GM12801 (cell line): Measurements from ENCODE around the gene KLRG1.

ENCODE experiments used
- TF ChIP-seq, protein P1 (sequence below): IDR thresholded peaks from one replicate; pipeline ENCODE4 v1.5.1; 2011; ENCODE audit warnings: control low read depth; ENCODE audit not compliant: insufficient read length; ENCODE audit errors: extremely low read depth

The KLRG1 gene

DNA sequence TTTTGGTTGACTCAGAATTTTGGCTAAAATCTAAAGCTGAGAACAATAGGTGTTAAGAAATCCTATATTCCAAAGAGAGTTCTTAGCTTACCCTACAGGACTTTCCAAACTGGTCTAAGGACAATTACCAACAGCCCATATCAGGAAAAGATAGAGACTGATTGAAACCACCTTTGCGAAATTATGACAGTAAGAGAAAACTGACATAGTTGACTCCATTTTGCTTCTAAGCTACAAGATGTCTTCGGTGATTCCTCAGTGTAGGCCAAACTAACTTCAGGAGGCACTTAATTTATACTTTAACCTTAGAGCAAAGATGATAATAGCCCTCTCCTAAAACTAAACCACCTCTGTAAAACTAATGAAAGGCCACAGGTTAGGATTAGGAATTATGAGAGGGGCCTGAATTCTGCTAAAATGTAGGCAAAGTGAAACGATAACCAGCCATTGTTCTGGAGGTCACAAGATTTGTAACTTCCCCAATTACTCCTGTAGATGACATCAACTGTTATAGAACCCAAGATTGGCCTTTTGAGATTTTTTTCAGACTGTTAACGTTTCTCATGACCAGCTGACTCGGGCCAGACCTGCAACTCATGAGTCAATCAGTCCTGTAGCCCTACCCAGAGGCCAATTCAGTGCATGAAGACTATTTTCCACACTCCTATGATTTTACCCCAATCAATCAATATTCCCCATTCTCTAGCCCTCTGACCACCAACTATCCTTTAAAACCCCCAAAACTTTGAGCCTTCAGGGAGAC is 43.0 kb downstream of the KLRG1 start:
- TF ChIP-seq, protein P1, sequence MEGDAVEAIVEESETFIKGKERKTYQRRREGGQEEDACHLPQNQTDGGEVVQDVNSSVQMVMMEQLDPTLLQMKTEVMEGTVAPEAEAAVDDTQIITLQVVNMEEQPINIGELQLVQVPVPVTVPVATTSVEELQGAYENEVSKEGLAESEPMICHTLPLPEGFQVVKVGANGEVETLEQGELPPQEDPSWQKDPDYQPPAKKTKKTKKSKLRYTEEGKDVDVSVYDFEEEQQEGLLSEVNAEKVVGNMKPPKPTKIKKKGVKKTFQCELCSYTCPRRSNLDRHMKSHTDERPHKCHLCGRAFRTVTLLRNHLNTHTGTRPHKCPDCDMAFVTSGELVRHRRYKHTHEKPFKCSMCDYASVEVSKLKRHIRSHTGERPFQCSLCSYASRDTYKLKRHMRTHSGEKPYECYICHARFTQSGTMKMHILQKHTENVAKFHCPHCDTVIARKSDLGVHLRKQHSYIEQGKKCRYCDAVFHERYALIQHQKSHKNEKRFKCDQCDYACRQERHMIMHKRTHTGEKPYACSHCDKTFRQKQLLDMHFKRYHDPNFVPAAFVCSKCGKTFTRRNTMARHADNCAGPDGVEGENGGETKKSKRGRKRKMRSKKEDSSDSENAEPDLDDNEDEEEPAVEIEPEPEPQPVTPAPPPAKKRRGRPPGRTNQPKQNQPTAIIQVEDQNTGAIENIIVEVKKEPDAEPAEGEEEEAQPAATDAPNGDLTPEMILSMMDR = no peak

DNA sequence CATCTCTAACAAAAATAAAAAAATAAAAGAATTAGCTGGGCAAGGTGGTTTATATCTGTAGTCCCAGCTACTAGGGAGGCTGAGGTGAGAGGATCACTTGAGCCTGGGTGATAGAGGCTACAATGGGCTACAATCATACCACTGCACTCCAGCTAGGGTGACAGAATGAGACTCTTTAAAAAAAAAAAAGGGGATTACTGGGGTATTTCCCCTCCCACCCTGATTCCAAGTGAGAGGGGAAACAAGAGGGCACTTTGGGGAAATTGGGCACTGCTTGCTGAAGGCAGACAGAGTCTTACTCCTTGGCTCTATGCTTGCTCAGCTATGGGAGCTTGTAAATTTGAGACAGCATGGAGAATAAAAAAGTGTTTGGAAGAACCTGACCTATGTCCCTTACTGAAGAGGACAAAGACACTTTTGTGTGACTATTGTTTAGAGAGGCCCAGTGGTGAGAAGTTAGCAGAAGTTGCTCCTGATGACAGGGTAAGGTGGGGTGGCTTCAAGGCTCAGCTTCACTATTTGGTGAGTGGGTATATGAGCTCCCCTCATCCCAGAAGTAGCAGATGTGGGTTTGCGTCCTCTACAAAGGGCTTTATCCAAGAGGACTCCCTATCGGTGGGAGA is 44.0 kb downstream of the KLRG1 start:
- TF ChIP-seq, protein P1 = no peak

DNA sequence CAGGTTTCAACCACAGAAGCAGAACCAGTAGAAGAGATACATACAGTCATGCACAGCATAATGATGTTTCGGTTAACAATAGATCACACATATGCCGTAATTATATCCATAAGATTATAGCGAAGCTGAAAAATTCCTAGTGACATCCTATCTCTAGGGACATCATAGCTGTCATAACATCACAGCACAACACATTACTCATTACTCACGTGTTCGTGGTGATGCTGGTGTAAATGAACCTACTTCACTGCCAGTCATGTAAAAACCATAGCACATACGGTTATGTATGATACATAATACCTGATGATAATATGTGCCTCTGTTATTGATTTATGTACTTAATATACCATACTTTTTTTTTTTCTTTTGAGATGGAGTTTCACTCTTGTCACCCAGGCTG is 44.7 kb downstream of the KLRG1 start:
- TF ChIP-seq, protein P1 = no peak

DNA sequence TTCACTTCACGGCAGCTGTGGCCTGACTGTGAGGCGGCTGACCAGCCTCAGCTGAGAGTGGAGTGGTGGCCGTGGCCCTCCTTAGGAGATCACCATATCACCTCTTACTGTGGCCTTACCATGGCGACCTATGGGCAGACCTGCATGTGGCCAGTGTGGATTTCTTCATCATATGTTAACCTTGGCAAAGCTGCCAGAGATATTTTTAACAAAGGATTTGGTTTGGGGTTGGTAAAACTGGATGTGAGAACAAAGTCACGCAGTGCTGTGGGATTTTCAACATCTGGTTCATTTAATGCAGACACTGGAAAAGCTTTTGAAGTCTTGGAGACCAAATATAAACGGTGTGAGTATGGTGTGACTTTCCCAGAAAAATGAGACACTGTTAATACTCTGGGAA is 46.9 kb downstream of the KLRG1 start:
- TF ChIP-seq, protein P1 = no peak

DNA sequence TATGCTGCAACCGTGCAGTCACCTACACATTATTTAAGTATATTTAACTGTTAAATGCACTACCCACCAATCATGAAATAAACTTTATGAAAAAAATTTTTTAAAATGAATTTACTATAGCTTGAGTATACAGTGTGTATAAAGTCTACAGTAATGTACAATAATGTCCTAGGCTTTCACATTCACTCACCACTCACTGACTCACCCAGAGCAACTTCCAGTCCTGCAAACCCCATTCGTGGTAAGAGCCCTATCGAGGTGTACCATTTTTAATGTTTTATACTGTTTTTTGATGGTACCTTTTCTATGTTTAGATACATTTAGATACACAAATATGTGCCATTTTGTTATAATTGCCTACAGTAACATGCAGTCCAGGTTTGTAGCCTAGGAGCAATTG is 48.1 kb downstream of the KLRG1 start:
- TF ChIP-seq, protein P1 = no peak

DNA sequence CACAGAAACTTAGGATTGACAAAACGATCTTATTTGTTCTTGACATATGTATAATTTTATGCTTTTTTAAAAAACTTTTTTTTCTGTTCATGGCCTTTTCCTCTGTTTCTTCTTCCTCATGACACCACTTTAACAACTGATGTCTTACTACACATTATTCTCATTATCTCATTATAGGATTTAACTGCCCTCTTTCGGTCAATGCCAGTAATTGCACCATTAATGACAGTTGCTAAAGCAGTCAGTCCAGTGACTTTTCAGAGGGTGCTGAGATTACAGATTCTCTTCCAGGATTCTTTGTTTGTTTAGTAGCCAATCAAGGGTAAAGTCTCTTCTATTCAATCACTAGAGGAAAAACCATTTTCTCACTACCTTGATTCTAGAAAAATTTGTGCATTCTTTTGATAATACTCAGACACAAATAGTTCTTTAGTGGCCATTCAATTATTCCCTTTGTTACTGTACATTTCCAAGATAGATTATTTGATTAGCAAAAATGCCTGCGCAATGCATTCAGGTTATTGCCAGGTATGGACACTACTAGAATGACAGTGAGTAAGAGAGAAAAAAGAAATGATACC is 50.1 kb downstream of the KLRG1 start:
- TF ChIP-seq, protein P1 = no peak

DNA sequence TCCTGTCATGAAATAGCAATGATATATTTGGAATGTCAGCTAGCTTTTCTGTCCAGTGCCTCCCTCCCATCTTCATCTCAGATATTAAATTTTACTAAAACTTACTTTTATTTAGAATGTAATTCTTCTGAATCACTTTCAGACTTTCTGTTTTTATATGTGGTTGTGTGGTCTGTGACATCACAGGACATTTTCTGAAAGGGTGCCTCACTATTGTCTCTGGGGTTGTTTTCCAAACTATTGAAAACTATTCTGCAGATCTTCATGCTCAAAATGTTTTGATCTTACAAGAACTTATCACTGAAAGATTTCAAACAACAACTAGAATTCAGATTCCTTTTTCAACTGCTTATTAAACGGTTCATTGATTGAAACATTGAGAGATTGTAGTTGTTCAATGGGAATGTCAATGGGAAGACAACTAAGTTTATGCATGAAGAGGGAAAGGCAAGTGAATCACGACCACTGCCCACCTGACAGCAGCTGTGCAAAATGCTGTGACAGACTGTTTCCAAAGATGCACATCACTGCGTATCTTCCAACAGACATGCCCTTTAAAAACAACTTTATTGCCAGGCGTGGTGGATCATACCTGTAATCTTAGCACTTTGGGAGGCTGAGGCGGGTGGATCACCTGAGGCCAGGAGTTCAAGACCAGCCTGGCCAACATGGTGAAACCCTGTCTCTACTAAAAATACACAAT is 51.3 kb downstream of the KLRG1 start:
- TF ChIP-seq, protein P1 = no peak
